HL-60 (cell line): ENCODE measurements around the gene SRSF5.

ENCODE experiments used
- CTCF ChIP-seq: IDR thresholded peaks from one replicate; pipeline ENCODE4 v1.5.1; 2011; ENCODE audit warnings: low read length, control low read depth, inconsistent platforms; ENCODE audit not compliant: insufficient read depth
- POLR2AphosphoS5 ChIP-seq: IDR thresholded peaks from 2 replicates; pipeline ENCODE4 v1.6.1; 2012; ENCODE audit warnings: low read depth

- TF ChIP-seq CTCF (no peak), POLR2AphosphoS5 (no peak)
Observed at GRCh38 chr14:69767369-69767999, 542 bp downstream of the SRSF5 start.
